Sigmoid colon (tissue), 4 donors: ENCODE measurements around the gene PLEKHG5.

ENCODE experiments used
- CTCF ChIP-seq, 4 experiments: fragments of 450-650 bp in 3 of 4; fragments of 200-600 bp in 1 of 4; IDR thresholded peaks; one replicate each; pipeline ENCODE4 v1.5.1; 2016 to 2019; ENCODE audit warnings: antibody characterized with exemption in 4 of 4, mild to moderate bottlenecking in 3 of 4, moderate library complexity in 2 of 4
- EP300 ChIP-seq, 4 donors: sonication (generic); formaldehyde crosslinking; IDR thresholded peaks; one replicate each; pipeline ENCODE4 v1.6.1; 2017; ENCODE audit warnings: antibody characterized with exemption in 4 of 4
- POLR2A ChIP-seq, 2 donors: fragments of 450-650 bp; IDR thresholded peaks; one replicate each; pipeline ENCODE4 v1.6.1; 2016; ENCODE audit warnings: antibody characterized with exemption in 2 of 2, mild to moderate bottlenecking in 2 of 2, moderate library complexity in 2 of 2

GRCh38 chr1:6523566-6523965 lies 32.1 kb upstream of the PLEKHG5 start:
- no peak for TF ChIP-seq CTCF (IDR thresholded peaks at IDR 0.05)
- TF ChIP-seq POLR2A (IDR thresholded peaks at IDR 0.05), result no peak
- TF ChIP-seq EP300 (IDR thresholded peaks at IDR 0.05), result no peak
